Heart right ventricle (tissue), 16 donors: Measurements from ENCODE around the gene RSPO3. TPM values are rescaled to one million over a fixed set of nuclear protein-coding genes. Genes with fewer than 3 reads are reported as not detected.
"Not testable (repeated sequence)": the region's sequence is repeated elsewhere in the genome, so short reads cannot be mapped to it uniquely, and the experiment has no call there.

Source experiments
- ATAC-seq, 8 donors: fragments of 200-7000 bp; cut with Tn5 transposase; one replicate each; pipeline ENCODE4 v1.9.1; 2020; ENCODE audit warnings: mild to moderate bottlenecking in 8 of 8, moderate library complexity in 8 of 8, moderate number of reproducible peaks in 1 of 8
- DNase-seq, 2 donors: peaks; one replicate each; pipeline ENCODE4 v3.0.0-alpha.2; 2020
- H3K27ac ChIP-seq, 10 donors: fragments of 200-600 bp; sonication (generic) in 2 of 10; one replicate each; pipeline versions ENCODE4 v1.5.0 to v1.8.0; 2020 to 2022; ENCODE audit warnings: mild to moderate bottlenecking in 3 of 10
- H3K27me3 ChIP-seq, 7 donors: fragments of 200-600 bp; one replicate each; pipeline ENCODE4 v1.8.0; 2021 to 2022; ENCODE audit warnings: mild to moderate bottlenecking in 2 of 7
- H3K36me3 ChIP-seq, 9 donors: fragments of 200-600 bp; sonication (generic) in 1 of 9; one replicate each; pipeline versions ENCODE4 v1.5.0 to v1.8.0; 2020 to 2022; ENCODE audit warnings: mild to moderate bottlenecking in 2 of 9
- H3K4me1 ChIP-seq, 9 donors: fragments of 200-600 bp; sonication (generic) in 1 of 9; one replicate each; pipeline versions ENCODE4 v1.5.0 to v1.8.0; 2020 to 2022; ENCODE audit warnings: mild to moderate bottlenecking in 4 of 9
- H3K4me3 ChIP-seq, 10 donors: fragments of 200-600 bp; sonication (generic) in 2 of 10; one replicate each; pipeline versions ENCODE4 v1.5.0 to v1.8.0; 2020 to 2022; ENCODE audit warnings: mild to moderate bottlenecking in 7 of 10, moderate library complexity in 2 of 10
- H3K9me3 ChIP-seq, 11 donors: fragments of 200-600 bp in 10 of 11; sonication (generic) in 2 of 11; one replicate each; pipeline versions ENCODE4 v1.5.0 to v1.8.0; 2013 to 2022; ENCODE audit warnings: mild to moderate bottlenecking in 2 of 11, control low read depth in 1 of 11, moderate library complexity in 1 of 11
- WGBS, 2 donors: extraction: QIAGEN DNeasy Blood & Tissue Kit; methylation state at CpG; one replicate each; pipeline ENCODE4 v1.1.7; 2013; ENCODE audit warnings: inconsistent platforms in 1 of 2; 5-methylcytosine and 5-hydroxymethylcytosine counted together
- intact Hi-C, 10 donors: fragments of 100-400 bp; cut with DNase I; formaldehyde crosslinking; loops; one replicate each; pipeline versions ENCODE4 v1.11.1 to v1.14.2; 2022
- polyA plus RNA-seq, 2 donors: library from polyadenylated mRNA; stranded (reverse); fragments of 200-250 nt; gene quantifications; one replicate each; pipeline ENCODE4 v1.2.3, GENCODE V29; 2013
- total RNA-seq, 10 donors: library from RNA; stranded (reverse); fragmentation: NEBNext Ultra II Directional in 3 of 10; extraction: Animal tissue kit (Norgen Biotek cat#: 25700) in 3 of 10; gene quantifications; one replicate each; pipeline versions ENCODE4 v1.2.1 to v1.2.4, GENCODE V29; 2021 to 2023
- TF ChIP-seq, protein P1 (sequence below), 9 donors: fragments of 200-600 bp; sonication (generic) in 2 of 9; IDR thresholded peaks; one replicate each; pipeline versions ENCODE4 v1.5.0 to v1.8.0; 2021 to 2022; ENCODE audit warnings: antibody characterized with exemption in 9 of 9, mild to moderate bottlenecking in 5 of 9, moderate library complexity in 1 of 9
- donor health status: Arrhythmogenic right ventricular cardiomyopathy.
- donor health status: ischemic (EF 13 %, LVEDD 7.1; RV severe dilation, severe dysfunction).
- donor health status: healthy with polysubstance abuse.
- donor health status: DM: no; HTN: yes; CAD: no.
- donor health status: DM: no; HTN: no; CAD: no.
- donor health status: ischemic (EF 25% LVEDD 6.9; RV normal size, moderate dysfunction).
- donor health status: ischemic (EF 25% LVEDD 5.7; RV mildly dilated, moderate dysfunction).
- donor health status: healthy.
- donor health status: DM: yes; HTN: yes; CAD: no.
- donor health status: Ischemic cardiomyopathy.
- donor health status: ischemic (EF 35%, LVEDD 5.7; RV mildly dilated, moderate dysfunction).
- donor health status: nonischemic (EF 11% LVEDD 7.7; RV severe dilation, severe dysfunction).
- donor health status: DM: yes; HTN: yes; CAD: no.
- donor health status: PGD.
- donor health status: ischemic (EF 29% LVEDD 5.4; RV normal size, mild dysfunction).
- donor health status: nonischemic (EF 23%, LVEDD 6.1; RV moderate dilation, normal function).

RSPO3 gene
- total and polyA plus RNA-seq, 12 donors = 0.20 to 0.73 (median 0.37) TPM; not detected in 1

GRCh38 chr6:127207591-127208120 lies 89.2 kb downstream of the RSPO3 start:
- Histone ChIP-seq H3K4me3 (no peak overlapping the region), H3K4me1 (peaks cover 0 to 13% (median 0%) of the 10 kb centered on the region in 9 donors), H3K27me3 (peaks cover 0 to 5% (median 0%) of the 10 kb centered on the region in 7 donors), H3K27ac (peak overlapping the region in 1 of 10 donors; percentile 31), H3K36me3 (no peaks in the 10 kb centered on the region), H3K9me3 (no peaks in the 10 kb centered on the region)
- TF ChIP-seq, protein P1, sequence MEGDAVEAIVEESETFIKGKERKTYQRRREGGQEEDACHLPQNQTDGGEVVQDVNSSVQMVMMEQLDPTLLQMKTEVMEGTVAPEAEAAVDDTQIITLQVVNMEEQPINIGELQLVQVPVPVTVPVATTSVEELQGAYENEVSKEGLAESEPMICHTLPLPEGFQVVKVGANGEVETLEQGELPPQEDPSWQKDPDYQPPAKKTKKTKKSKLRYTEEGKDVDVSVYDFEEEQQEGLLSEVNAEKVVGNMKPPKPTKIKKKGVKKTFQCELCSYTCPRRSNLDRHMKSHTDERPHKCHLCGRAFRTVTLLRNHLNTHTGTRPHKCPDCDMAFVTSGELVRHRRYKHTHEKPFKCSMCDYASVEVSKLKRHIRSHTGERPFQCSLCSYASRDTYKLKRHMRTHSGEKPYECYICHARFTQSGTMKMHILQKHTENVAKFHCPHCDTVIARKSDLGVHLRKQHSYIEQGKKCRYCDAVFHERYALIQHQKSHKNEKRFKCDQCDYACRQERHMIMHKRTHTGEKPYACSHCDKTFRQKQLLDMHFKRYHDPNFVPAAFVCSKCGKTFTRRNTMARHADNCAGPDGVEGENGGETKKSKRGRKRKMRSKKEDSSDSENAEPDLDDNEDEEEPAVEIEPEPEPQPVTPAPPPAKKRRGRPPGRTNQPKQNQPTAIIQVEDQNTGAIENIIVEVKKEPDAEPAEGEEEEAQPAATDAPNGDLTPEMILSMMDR (IDR thresholded peaks at IDR 0.05) = no peak
- DNase-seq (no peak), ATAC-seq (no peak)
- intact Hi-C loops = no loop called here
- 61 to 63% methylated on average over 4 of the region's 4 CpGs for WGBS, 2 donors

- H3K4me3 ChIP-seq = no peak overlapping the region
- H3K27me3 ChIP-seq = peaks cover 0 to 5% (median 0%) of the 10 kb centered on the region in 7 donors
- DNase-seq (no peak), ATAC-seq (no peak)
- 65 to 72% methylated on average over 6 of the region's 6 CpGs for WGBS, 2 donors
- H3K4me1 ChIP-seq = peaks cover 0 to 5% (median 0%) of the 10 kb centered on the region in 9 donors
- H3K9me3 ChIP-seq = no peaks in the 10 kb centered on the region
- intact Hi-C loops = no loop called here
- no peak overlapping the region for H3K27ac ChIP-seq
- H3K36me3 ChIP-seq = no peaks in the 10 kb centered on the region
- TF ChIP-seq, protein P1 (IDR thresholded peaks at IDR 0.05) = no peak
Observed at GRCh38 chr6:127210725-127211124, 92.3 kb downstream of the RSPO3 start.

GRCh38 chr6:127212376-127212775 lies 93.9 kb downstream of the RSPO3 start:
- ATAC-seq = no peak
- Histone ChIP-seq H3K27me3 (peaks cover 0 to 5% (median 0%) of the 10 kb centered on the region in 7 donors), H3K9me3 (no peaks in the 10 kb centered on the region), H3K4me3 (no peak overlapping the region), H3K4me1 (peaks cover 0 to 2% (median 0%) of the 10 kb centered on the region in 9 donors), H3K27ac (no peak overlapping the region), H3K36me3 (no peaks in the 10 kb centered on the region)
- no peak for DNase-seq
- intact Hi-C loops = no loop called here
- TF ChIP-seq, protein P1 (IDR thresholded peaks at IDR 0.05) = no peak

- H3K4me3 ChIP-seq, H3K9me3 ChIP-seq, intact Hi-C loops, DNase-seq, H3K4me1 ChIP-seq, H3K36me3 ChIP-seq, H3K27ac ChIP-seq, ATAC-seq, H3K27me3 ChIP-seq: not testable (repeated sequence)
- WGBS, 2 donors = 91 to 95% methylated on average over 13 of the region's 13 CpGs
Observed at GRCh38 chr6:127214032-127214431, 95.6 kb downstream of the RSPO3 start.

DNA sequence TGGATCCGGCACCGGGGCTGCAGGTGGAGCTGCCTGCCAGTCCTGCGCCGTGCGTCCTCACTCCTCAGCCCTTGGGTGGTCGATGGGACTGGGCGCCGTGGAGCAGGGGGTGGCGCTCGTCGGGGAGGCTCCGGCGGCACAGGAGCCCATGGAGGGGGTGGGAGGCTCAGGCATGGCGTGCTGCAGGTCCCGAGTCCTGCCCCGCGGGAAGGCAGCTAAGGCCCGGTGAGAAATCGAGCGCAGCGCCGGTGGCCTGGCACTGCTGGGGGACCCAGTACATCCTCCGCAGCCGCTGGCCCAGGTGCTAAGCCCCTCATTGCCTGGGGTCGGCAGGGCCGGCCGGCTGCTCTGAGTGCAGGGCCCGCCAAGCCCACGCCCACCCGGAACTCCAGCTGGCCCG lies 96.1 kb downstream of the RSPO3 start:
- H3K9me3 ChIP-seq, H3K4me1 ChIP-seq, DNase-seq, ATAC-seq, intact Hi-C loops, H3K27me3 ChIP-seq, H3K27ac ChIP-seq, H3K36me3 ChIP-seq, H3K4me3 ChIP-seq: not testable (repeated sequence)
- 91% methylated on average over 29 to 31 of the region's 31 CpGs for WGBS, 2 donors
